ENCODE results near the gene EGFR. TPM values are rescaled to one million over a fixed set of nuclear protein-coding genes. Genes with fewer than 3 reads are reported as not detected.
A peak's percentile ranks its signal among the peaks of the same experiment; 100 is the strongest.

EGFR gene
- total RNA-seq, 3 donors from 2014 or later: 63.6 to 96.3 (median 72.5) TPM

DNA sequence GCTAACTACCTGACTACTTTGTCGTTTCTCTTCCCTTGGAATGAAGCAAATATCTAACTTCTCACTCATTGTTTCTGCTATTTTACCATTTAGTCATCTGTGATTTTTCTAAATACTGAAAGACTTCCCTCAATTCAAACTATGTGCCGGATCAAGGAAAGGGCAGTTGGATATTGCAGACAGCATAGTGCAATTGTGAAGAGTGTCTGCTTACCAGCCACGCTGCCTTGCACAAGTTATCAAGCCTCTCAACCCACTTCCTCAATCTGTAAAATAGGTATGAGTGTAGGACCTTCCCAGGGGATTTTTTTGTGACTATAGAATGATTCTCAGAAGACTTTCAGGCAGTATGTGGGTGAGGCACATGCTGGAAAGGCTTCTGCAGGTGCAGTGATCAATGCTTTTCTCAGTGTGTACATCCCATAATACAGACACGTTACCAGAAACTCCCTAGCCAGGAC, 54.3 kb downstream of the EGFR start:
- Histone ChIP-seq H3K4me3 (no peak overlapping the region), H3K9me3 (no peaks in the 10 kb centered on the region), H3K36me3 (ENCODE audit: low read depth) (no peaks in the 10 kb centered on the region), H3K4me1 (ENCODE audit: low read depth) (peaks cover 65% of the 10 kb centered on the region)
- TF ChIP-seq, protein P1, sequence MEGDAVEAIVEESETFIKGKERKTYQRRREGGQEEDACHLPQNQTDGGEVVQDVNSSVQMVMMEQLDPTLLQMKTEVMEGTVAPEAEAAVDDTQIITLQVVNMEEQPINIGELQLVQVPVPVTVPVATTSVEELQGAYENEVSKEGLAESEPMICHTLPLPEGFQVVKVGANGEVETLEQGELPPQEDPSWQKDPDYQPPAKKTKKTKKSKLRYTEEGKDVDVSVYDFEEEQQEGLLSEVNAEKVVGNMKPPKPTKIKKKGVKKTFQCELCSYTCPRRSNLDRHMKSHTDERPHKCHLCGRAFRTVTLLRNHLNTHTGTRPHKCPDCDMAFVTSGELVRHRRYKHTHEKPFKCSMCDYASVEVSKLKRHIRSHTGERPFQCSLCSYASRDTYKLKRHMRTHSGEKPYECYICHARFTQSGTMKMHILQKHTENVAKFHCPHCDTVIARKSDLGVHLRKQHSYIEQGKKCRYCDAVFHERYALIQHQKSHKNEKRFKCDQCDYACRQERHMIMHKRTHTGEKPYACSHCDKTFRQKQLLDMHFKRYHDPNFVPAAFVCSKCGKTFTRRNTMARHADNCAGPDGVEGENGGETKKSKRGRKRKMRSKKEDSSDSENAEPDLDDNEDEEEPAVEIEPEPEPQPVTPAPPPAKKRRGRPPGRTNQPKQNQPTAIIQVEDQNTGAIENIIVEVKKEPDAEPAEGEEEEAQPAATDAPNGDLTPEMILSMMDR (IDR thresholded peaks at IDR 0.05): no peak
- peak; percentile 15 for ATAC-seq
- intact Hi-C loops (cut with DNase I, micrococcal nuclease): loop anchor here in 1 of 2 donors (10.0 kb wide), 1 partner anchor 52 kb away; no protein-coding TSS in a partner anchor
- DNase-seq: no peak

GRCh38 chr7:55073976-55074528, 55.2 kb downstream of the EGFR start:
- Histone ChIP-seq H3K4me1 (ENCODE audit: low read depth) (peaks cover 75% of the 10 kb centered on the region), H3K4me3 (no peak overlapping the region), H3K36me3 (ENCODE audit: low read depth) (no peaks in the 10 kb centered on the region), H3K9me3 (no peaks in the 10 kb centered on the region)
- peak; percentile 84 for ATAC-seq
- intact Hi-C loops (cut with DNase I, micrococcal nuclease): loop anchor here in 1 of 2 donors (10.0 kb wide), 1 partner anchor 51 kb away; no protein-coding TSS in a partner anchor
- peak; percentile 88 to 93 (median 90) for DNase-seq
- TF ChIP-seq, protein P1 (IDR thresholded peaks at IDR 0.05): no peak

GRCh38 chr7:55075464-55076021, 56.7 kb downstream of the EGFR start:
- ATAC-seq: no peak
- DNase-seq: no peak
- TF ChIP-seq, protein P1 (IDR thresholded peaks at IDR 0.05): no peak
- intact Hi-C loops (cut with DNase I, micrococcal nuclease): loop anchor here in 1 of 2 donors (10.0 kb wide), 1 partner anchor 49 kb away; no protein-coding TSS in a partner anchor
- no peaks in the 10 kb centered on the region for H3K9me3 ChIP-seq
- no peaks in the 10 kb centered on the region for H3K36me3 ChIP-seq (ENCODE audit: low read depth)
- H3K4me3 ChIP-seq: no peak overlapping the region
- H3K4me1 ChIP-seq (ENCODE audit: low read depth): peaks cover 88% of the 10 kb centered on the region

GRCh38 chr7:55077561-55078410, 59.0 kb downstream of the EGFR start:
- Histone ChIP-seq H3K4me1 (ENCODE audit: low read depth) (peaks cover 73% of the 10 kb centered on the region), H3K36me3 (ENCODE audit: low read depth) (no peaks in the 10 kb centered on the region), H3K9me3 (no peaks in the 10 kb centered on the region), H3K4me3 (no peak overlapping the region)
- TF ChIP-seq, protein P1 (IDR thresholded peaks at IDR 0.05): no peak
- DNase-seq (peak; percentile 91 to 93 (median 92)), ATAC-seq (peak; percentile 77)
- intact Hi-C loops (cut with DNase I, micrococcal nuclease): loop anchor here in 1 of 2 donors (10.0 kb wide), 1 partner anchor 47 kb away; no protein-coding TSS in a partner anchor

- Histone ChIP-seq H3K36me3 (ENCODE audit: low read depth) (no peaks in the 10 kb centered on the region), H3K9me3 (no peaks in the 10 kb centered on the region), H3K4me3 (no peak overlapping the region), H3K4me1 (ENCODE audit: low read depth) (peaks cover 65% of the 10 kb centered on the region)
- intact Hi-C loops (cut with DNase I, micrococcal nuclease): loop anchor here in 1 of 2 donors (10.0 kb wide), 1 partner anchor 46 kb away; no protein-coding TSS in a partner anchor
- DNase-seq: peak; percentile 81 to 88 (median 86)
- peak; percentile 75 for ATAC-seq
- TF ChIP-seq, protein P1 (IDR thresholded peaks at IDR 0.05): no peak
Measured at GRCh38 chr7:55078465-55079372, 59.9 kb downstream of the EGFR start.
